Suprapubic skin (tissue), 4 donors: ENCODE results near the gene GPN3. TPM values are rescaled to one million over a fixed set of nuclear protein-coding genes. Genes with fewer than 3 reads are reported as not detected.
A peak's percentile ranks its signal among the peaks of the same experiment; 100 is the strongest.
"Not testable (repeated sequence)": the region's sequence is repeated elsewhere in the genome, so short reads cannot be mapped to it uniquely, and the experiment has no call there.

Experiments used
- DNase-seq, 2 donors: peaks; one replicate each; pipeline ENCODE4 v3.0.0-alpha.2; 2019; ENCODE audit warnings: low spot score in 2 of 2
- H3K27ac ChIP-seq: fragments of 200-600 bp; sonication (generic); one replicate; pipeline ENCODE4 v1.5.1; 2019
- H3K27me3 ChIP-seq: fragments of 200-600 bp; sonication (generic); one replicate; pipeline ENCODE4 v1.5.1; 2019
- H3K36me3 ChIP-seq: fragments of 200-600 bp; sonication (generic); one replicate; pipeline ENCODE4 v1.5.1; 2019
- H3K4me1 ChIP-seq: fragments of 200-600 bp; sonication (generic); one replicate; pipeline ENCODE4 v1.5.1; 2019
- H3K4me3 ChIP-seq: fragments of 200-600 bp; sonication (generic); one replicate; pipeline ENCODE4 v1.5.1; 2019; ENCODE audit warnings: mild to moderate bottlenecking
- H3K9me3 ChIP-seq: fragments of 200-600 bp; sonication (generic); one replicate; pipeline ENCODE4 v1.5.1; 2019
- CTCF ChIP-seq, 2 donors: fragments of 200-600 bp in 1 of 2; fragments of 450-650 bp in 1 of 2; sonication (generic) in 1 of 2; IDR thresholded peaks; one replicate each; pipeline ENCODE4 v1.5.1; 2016 to 2019; ENCODE audit warnings: antibody characterized with exemption in 2 of 2, mild to moderate bottlenecking in 1 of 2, moderate library complexity in 1 of 2
- EP300 ChIP-seq: sonication (generic); formaldehyde crosslinking; IDR thresholded peaks from one replicate; pipeline ENCODE4 v1.6.1; 2017; ENCODE audit warnings: antibody characterized with exemption
- POLR2A ChIP-seq, 2 donors: fragments of 450-650 bp; IDR thresholded peaks; one replicate each; pipeline ENCODE4 v1.6.1; 2017; ENCODE audit warnings: antibody characterized with exemption in 2 of 2, mild to moderate bottlenecking in 2 of 2, moderate library complexity in 2 of 2
- POLR2AphosphoS5 ChIP-seq, 3 donors: sonication (generic); formaldehyde crosslinking; IDR thresholded peaks; one replicate each; pipeline ENCODE4 v1.6.1; 2017; ENCODE audit warnings: antibody characterized with exemption in 3 of 3
- WGBS: methylation state at CpG from one replicate; pipeline ENCODE4 v1.1.5; 2018; 5-methylcytosine and 5-hydroxymethylcytosine counted together
- total RNA-seq, 4 donors: library from RNA; depleted of rRNA; stranded (reverse); fragments of >200 nt; gene quantifications; one replicate each; pipeline ENCODE4 v1.1.0, GENCODE V29; 2016

Gene GPN3
- total RNA-seq, 4 donors from 2014 or later: 9.6 to 17.1 (median 13.3) TPM

GRCh38 chr12:110436231-110436630 is 31.8 kb downstream of the GPN3 start:
- Histone ChIP-seq H3K27ac (no peak overlapping the region), H3K36me3 (peaks cover 65% of the 10 kb centered on the region), H3K27me3 (no peaks in the 10 kb centered on the region), H3K4me3 (no peak overlapping the region), H3K4me1 (peaks cover under 1% of the 10 kb centered on the region), H3K9me3 (no peaks in the 10 kb centered on the region)
- TF ChIP-seq POLR2AphosphoS5 (IDR thresholded peaks at IDR 0.05) (no peak), CTCF (IDR thresholded peaks at IDR 0.05) (no peak), EP300 (no peak), POLR2A (IDR thresholded peaks at IDR 0.05) (no peak)
- no peak for DNase-seq
- WGBS: 52% methylated on average over 2 of the region's 2 CpGs

- Histone ChIP-seq H3K4me1 (peaks cover 3% of the 10 kb centered on the region), H3K27ac (no peak overlapping the region), H3K27me3 (no peaks in the 10 kb centered on the region), H3K36me3 (peaks cover 31% of the 10 kb centered on the region), H3K9me3 (no peaks in the 10 kb centered on the region), H3K4me3 (peak overlapping the region; percentile 52)
- 82% methylated on average over 12 of the region's 12 CpGs for WGBS
- DNase-seq: peak in 1 of 2 donors; percentile 35
- TF ChIP-seq POLR2AphosphoS5 (IDR thresholded peaks at IDR 0.05) (no peak), EP300 (no peak), POLR2A (IDR thresholded peaks at IDR 0.05) (no peak), CTCF (IDR thresholded peaks at IDR 0.05) (no peak)
Measured at GRCh38 chr12:110431957-110432587, 36.0 kb downstream of the GPN3 start.

- not testable (repeated sequence) for H3K4me3 ChIP-seq, H3K27me3 ChIP-seq, DNase-seq, H3K4me1 ChIP-seq, H3K9me3 ChIP-seq, H3K36me3 ChIP-seq, H3K27ac ChIP-seq
- WGBS: 83% methylated on average over 13 of the region's 15 CpGs
Measured at GRCh38 chr12:110429676-110430075, 38.4 kb downstream of the GPN3 start.

GRCh38 chr12:110426406-110426805 is 41.7 kb downstream of the GPN3 start:
- H3K27ac ChIP-seq: no peak overlapping the region
- no peaks in the 10 kb centered on the region for H3K9me3 ChIP-seq
- H3K36me3 ChIP-seq: no peaks in the 10 kb centered on the region
- peaks cover 3% of the 10 kb centered on the region for H3K4me1 ChIP-seq
- H3K4me3 ChIP-seq: no peak overlapping the region
- TF ChIP-seq POLR2A (IDR thresholded peaks at IDR 0.05) (no peak), POLR2AphosphoS5 (IDR thresholded peaks at IDR 0.05) (no peak), CTCF (IDR thresholded peaks at IDR 0.05) (no peak), EP300 (no peak)
- WGBS: 41% methylated on average over 3 of the region's 3 CpGs
- no peaks in the 10 kb centered on the region for H3K27me3 ChIP-seq
- DNase-seq: no peak

GRCh38 chr12:110424237-110424636 is 43.8 kb downstream of the GPN3 start:
- DNase-seq: peak in 1 of 2 donors; percentile 2
- TF ChIP-seq POLR2AphosphoS5 (IDR thresholded peaks at IDR 0.05): no peak
- no peak for TF ChIP-seq EP300
- TF ChIP-seq CTCF (IDR thresholded peaks at IDR 0.05): no peak
- no peak for TF ChIP-seq POLR2A (IDR thresholded peaks at IDR 0.05)
- no peak overlapping the region for H3K4me3 ChIP-seq
- no peak overlapping the region for H3K27ac ChIP-seq
- no peaks in the 10 kb centered on the region for H3K9me3 ChIP-seq
- no peaks in the 10 kb centered on the region for H3K27me3 ChIP-seq
- H3K36me3 ChIP-seq: no peaks in the 10 kb centered on the region
- WGBS: 78% methylated on average over 3 of the region's 3 CpGs
- no peaks in the 10 kb centered on the region for H3K4me1 ChIP-seq

GRCh38 chr12:110421701-110422100 is 46.4 kb downstream of the GPN3 start:
- 76% methylated on average over 4 of the region's 4 CpGs for WGBS
- Histone ChIP-seq H3K27ac (no peak overlapping the region), H3K9me3 (no peaks in the 10 kb centered on the region), H3K4me1 (no peaks in the 10 kb centered on the region), H3K36me3 (no peaks in the 10 kb centered on the region), H3K4me3 (no peak overlapping the region), H3K27me3 (no peaks in the 10 kb centered on the region)
- no peak for TF ChIP-seq CTCF (IDR thresholded peaks at IDR 0.05)
- no peak for TF ChIP-seq POLR2A (IDR thresholded peaks at IDR 0.05)
- TF ChIP-seq EP300: no peak
- no peak for TF ChIP-seq POLR2AphosphoS5 (IDR thresholded peaks at IDR 0.05)
- DNase-seq: peak in 1 of 2 donors; percentile 0
